Amniotic stem cell (primary cell): ENCODE results near the gene SDC4.

Experiments
- DNase-seq: peaks from one replicate; lab custom pipeline; 2025; lab: John Stamatoyannopoulos, UW

Gene SDC4, protein sequence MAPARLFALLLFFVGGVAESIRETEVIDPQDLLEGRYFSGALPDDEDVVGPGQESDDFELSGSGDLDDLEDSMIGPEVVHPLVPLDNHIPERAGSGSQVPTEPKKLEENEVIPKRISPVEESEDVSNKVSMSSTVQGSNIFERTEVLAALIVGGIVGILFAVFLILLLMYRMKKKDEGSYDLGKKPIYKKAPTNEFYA

DNA sequence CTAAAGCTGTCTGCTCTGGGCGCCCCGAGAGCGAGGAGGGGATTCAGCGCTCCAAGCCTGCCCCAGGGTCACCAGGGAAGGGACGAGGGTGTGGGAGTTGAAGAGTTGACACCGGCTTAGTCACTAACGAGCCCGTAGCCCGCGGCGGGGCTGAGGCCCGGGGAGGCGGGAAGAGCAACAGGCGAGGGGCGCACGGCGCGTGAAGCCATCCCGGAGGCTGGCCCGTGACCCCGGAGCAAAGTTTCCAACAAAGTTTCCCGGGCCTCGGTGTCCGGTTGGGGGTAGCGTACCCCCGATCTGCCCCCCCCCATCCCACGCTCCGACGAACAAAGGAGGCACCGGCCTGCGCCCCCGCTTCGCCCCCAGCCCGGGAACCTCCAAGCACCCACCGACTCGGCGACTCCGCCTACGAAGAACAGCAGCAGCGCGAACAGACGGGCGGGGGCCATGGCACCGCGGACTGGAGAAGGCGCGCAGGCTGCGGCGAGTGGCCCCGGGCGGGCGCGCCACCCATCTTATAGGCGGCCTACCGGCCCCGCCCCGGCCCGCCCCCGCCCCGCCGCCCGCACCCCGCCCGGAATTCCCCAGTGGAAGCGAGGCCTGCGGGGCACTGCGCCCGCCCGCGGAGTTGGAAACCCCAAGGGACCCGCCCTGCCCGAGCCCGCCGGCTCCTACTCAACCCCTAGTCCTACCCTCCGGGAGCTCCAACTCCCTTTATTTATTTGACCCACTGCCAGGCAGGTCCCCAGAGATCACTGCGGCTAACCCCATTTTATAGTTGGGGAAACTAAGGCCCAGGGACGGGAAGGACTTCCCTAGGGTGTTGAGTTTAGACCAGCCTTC, at the start of gene SDC4:
Gene SDC4 (minus strand): TSS at position 489 of the 843 bp plus-strand sequence. CDS start 40 bp downstream, at position 449.
- peak; percentile 45 for DNase-seq

DNA sequence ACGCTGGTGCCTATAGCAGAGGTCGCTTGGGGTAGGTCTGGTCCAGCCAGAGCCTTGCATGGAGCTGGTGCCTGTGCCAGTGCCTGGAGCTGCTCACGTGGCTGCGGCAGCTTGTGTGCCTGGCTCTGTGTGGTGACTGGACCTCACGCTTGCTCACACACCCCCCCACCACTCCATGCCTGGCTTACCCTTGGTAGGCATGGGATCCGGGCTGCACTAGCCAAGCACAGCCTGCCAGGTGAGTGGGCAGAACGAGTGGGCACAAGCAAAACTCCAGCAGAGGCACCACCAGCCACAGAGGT, 46.8 kb upstream of the SDC4 start:
- DNase-seq: no peak

DNA sequence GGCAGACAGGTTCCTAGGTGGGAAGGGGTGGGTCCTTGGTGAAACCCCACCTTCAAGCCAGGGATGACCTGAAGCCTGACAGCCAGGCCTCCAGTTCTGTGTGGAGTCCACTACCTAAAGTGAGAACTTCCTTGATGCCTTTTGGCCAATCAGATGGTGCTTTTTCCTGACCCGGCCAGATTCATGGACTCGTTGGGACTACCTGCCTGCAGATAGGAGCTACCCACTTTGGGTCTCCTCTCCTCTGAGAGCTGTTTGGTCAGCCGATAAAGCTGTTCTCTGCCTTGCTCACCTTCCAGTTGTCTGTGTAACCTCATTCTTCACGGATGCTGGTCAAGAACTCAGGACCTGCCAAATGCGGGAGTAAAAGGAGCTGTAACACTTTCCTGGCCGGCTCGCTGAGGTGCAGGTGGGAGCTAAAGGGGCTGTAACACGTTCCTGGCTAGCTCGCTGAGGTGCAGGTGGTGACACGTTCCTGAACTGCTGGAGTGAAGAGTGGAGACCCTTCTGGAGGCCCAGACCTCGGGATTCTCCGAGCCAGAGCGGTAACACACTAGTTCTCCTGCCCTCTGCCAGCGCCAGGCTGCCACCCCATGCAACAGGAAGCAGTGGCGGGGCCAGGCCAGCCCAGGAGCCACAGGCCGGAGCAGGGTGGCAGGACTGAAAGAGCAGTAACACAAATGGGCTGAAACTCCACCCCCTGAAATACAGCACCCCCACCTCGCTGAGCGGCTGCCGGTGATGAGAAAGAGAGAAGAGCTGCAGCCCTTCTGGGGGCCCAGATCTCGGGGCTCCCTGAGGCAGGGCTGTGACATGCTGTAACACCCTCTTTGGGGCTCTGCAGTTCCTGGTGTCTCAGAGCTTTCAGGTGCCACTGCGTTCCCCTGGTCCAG, 46.2 kb upstream of the SDC4 start:
- no peak for DNase-seq

DNA sequence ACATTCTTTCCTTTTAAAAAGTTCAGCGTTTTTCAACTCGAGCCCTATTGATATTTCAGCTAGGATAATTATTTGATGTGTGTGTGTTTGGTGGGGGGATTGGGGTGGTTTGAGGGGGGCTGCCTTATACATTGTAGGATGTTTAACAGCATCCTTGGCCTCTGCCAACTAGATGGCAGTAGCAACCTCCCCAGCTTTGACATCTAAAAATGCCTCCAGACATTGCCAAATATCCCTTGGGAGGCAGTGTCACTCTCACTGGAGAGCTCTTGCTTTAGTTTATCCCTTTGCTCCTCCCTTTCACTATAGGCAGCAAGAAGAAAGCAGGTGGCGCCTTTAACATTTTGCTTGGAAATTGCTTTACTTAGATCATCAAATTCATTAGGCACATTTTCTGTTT, 44.5 kb upstream of the SDC4 start:
- DNase-seq: no peak

DNA sequence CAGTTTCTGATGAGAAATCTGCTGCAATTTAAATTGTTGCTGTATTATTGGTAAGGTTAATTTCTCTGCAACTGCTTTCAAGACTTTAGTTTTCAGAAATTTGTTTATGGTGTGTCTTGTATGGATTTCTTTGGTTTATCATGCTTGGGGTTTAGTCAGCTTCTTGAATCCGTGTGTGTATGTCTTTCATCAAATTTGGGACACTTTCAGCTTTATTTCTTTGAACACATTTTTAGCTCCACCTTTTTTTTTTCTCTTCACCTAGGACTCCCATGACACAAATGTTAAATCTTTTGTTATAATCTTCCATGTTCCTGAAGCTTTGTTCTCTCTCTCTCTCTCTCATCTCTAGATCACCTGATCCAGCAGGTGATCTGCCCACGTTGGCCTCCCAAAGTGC, 43.3 kb upstream of the SDC4 start:
- no peak for DNase-seq

DNA sequence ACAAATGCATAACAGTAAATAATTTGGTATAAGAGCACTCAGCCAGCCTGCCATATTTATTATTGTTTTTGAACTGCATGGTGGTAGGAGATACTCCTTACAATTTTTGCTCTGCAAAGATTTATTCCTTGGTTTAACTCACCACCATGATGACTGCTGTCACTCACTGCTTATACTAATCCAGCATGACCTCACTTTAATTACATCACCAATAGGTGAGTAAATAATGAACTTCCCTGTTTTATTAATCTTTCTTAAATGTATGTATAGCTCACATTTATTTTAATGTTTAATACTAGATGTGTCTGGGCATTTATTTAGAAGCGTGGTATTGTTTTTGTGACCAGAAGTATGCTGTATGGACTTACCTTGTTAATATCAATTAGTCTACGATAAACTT, 42.7 kb upstream of the SDC4 start:
- no peak for DNase-seq

DNA sequence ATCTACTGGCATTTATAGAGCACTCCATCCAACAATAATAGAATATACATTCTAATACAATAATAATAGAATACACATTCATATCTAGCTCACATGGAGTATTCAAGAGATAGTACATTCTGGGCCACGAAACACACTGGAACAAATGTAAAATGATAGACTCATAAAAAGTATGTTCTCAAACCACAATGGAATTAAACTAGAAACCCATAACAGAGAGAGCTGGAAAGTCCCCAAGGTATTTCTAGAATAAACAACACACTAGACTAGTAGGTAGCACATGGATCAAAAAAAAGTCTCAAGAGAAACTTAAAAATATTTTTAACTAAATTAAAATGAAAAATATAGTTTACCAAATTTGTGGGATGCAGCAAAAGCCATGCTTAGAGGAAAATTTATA, 39.0 kb upstream of the SDC4 start:
- DNase-seq: no peak

DNA sequence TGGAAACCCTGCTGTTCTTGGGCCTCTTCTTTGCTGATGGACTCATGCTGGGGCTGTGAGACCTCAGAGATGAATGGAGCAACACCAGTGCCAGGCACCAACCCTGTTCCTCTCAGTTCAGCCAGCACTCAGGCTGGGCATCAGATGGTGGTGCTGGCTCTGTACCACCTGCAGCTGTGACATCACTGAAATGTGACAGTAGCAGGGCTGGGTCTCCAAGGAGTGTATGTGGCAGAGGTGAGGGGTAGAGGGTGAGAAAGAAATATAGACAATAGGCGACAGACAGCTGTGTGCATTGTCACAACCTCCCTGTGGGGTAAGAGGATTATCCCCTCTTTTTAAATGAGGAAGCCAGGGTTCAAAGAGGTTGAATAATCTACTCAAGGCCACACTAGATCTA, 30.0 kb upstream of the SDC4 start, which contains the start of gene TP53TG5:
Gene TP53TG5 (minus strand): TSS at position 135 of the 400 bp plus-strand sequence. CDS start 89 bp downstream, at position 46.
- no peak for DNase-seq

DNA sequence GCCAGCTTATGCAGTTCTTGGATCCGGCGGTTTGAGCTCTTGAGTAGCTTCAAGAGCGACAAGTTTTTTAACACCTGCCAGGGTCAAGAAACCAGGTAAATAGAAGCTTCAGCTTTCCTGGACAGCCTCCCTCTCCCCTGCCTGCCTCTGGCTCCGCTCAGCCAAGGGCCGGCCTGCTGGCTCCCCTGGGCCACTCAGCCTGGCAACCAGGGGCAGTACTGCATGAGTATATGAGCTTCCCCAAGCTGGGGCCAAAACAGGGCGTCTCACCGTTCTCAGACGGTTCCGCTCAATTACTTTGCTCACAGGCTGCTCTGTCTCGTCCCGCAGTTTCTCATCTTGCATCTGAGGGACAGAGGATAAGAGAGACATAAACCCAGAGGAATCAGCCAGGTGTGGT, 29.0 kb upstream of the SDC4 start:
- DNase-seq: no peak

DNA sequence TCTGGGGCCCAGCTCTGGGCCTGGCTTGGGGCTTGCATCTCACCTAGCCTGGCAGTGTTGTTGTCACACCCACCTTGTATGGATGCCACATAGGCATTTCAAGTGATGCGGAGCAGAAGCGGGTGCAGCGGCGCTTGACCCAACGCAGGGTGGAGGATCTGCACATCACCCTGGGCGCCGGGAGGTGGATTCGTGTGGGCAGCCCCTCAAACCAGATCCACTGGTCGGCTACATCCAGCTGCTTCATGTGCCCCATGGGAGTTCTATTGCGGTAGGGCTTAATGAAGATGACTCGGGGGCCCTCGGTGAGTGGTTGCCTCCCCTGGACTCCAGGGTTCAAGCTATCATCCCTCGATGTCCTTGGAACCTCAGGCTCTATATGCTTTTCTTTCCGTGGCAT, 26.7 kb upstream of the SDC4 start:
- DNase-seq: no peak

DNA sequence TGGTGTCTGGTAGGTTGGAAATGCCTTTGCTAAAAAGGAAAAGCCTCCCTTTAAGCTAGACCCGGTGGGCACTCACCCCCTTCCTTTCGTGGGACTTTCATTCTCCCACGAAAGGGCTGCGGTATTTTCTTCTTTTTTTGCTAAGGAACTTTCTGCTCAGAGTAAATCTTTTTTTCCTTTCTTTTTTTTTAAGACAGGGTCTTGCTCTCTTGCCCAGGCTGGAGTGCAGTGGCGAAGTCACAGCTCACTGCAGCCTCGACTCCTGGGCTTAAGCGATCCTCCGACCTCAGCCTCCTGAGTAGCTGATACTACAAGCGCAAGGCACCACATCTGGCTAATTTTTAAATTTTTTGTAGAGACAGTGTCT, 25.9 kb upstream of the SDC4 start:
- no peak for DNase-seq

DNA sequence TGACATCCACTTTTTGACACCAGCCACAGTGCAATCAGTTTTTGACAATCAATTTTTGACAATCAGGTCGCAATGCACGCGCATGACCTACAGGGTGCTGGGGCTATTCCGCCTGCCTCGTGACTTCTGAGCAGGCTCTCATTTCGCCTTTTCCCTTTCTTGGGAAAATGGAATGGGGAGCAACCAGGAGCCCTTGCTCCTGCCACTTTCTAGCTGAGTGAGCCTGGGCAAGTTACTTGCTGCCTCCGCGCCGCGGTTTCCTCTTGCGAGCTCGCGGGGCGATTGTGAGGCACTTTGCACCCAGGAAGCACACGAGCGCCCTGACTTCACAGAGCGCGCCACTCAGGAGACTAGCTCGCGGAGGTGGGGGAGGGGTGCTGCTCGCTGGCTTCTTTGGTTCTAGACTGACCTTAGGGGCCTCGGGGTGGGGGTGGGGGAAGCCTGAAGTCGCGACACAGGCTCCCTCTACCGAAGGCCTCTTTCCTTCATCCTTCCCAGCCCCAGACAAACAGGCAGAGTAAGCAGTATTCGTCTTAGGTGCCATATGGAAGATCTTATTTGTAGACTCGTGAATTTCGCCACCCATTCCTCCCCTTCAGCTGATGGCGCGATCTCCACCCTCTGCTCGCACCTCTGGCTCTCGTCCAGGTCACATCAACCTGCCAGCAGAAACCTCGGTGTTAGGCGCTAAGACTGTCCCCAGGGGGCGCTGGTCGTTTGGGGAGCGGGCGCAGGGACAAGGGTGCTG, 25.3 kb upstream of the SDC4 start:
- DNase-seq: peak; percentile 40

DNA sequence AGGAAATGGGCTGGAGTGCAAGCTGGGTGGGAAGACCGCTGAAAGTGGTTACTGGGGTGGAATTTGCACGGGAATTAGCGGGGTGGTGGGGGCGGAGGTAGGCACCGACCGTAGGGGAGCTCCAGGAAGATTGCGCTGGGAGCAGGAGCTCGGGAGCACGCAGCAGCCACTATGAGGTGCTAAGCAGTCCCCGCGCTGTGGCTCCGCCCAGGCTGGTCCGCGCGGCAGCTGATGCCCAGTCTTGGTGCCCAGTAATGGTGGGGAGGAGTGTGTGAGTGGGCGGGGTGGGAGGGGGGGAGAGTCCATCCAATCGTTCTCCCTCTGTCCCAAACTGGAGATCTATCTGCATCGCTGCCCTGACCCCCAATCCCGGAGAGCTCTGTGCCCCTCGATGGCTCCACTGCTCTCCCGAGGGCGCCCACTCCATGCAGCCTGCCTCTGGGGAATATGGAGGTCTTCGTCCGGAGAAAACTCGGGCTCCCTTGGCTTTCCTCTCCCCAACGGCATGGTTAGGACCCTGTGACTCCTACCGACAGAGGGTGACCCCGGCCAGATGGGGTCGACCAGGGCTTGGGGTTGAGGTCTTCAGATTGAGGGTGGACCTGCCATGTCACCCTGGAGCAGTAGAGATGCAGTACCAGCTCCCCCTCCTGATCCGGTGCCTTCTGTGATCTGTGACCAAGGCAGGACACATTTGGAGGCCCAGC, 24.6 kb upstream of the SDC4 start:
- no peak for DNase-seq

DNA sequence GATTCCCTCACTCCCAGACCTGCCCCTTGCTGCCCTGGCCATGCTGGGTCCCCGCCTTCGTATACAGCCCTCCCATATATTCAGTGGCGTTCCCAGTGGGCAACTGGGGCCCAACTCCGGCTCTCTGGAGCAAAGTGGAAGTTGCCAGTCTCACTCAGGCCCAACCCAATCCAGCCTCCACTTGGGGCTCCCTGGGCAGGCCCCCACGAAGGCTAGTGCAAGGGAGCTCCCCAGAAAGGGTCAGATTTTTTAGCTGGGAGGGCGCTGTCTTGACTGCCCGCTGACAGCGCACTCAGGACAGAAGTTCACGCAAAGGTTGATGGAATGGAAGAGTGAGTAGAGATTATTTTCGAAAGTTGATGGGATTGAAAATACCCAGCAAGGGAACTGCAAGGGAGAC, 24.0 kb upstream of the SDC4 start:
- no peak for DNase-seq

DNA sequence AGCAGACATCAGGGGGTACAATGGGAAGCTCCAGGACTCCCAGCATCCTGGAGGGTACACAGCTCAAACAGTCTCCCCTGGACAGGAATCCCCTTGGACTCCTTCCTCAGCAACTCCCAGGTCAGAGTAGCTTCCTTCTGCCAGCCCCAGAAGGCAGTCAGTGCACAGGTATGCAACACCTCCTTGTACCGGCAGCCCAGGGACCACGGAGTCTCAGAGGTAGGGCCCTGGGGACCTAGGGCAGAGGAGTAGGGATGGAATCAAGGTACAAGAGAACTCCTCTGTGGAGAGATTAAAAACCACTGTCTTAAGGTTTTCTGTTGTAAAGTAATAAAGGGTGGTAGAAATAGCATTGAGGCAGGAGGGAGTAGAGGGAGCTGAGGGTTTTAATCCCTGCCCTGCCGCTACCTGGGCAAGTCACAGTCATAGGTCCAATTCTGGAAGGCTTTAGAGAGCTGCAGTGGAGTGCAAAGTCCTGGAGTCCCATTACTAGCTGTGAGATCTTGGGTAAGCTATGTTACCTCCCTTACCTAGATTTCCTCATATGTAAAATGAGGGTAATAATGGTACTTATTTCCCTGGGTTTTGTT, 22.4 kb upstream of the SDC4 start:
- no peak for DNase-seq

DNA sequence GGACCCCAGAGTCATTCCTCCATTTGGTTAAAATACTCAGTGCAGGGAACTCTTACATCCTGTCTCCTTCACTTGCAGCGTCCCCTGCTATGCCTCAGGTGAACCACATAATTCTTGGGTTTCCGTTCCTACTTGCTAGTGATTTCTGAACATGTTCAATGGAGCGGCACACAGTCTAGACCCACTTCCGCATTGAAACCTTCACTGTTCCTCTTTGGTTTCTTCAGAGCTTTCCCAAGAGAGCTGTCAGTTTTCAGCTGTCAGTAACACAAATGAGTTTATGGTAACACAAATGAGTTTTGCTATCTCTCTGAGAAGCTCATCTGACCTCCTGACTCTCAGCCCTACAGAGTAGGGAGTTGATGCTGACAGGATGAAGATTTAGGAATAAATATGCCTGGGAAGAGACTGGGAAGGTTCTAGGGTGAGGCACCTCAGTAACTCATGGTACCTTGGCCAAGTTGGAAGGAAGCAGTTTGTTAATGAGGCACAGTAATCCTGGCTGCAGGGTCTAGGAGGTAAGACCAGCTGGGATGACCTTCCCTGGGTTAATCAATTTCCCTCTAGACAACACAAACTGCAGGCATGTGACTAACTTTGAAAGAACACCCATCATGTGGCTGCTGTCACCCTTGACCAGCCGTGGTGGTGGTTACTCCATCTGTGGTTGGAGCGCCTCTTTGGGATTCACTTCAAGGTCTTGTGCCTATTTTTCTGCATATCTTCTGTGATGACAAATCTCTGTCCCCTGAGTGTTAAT, 20.2 kb upstream of the SDC4 start:
- no peak for DNase-seq

DNA sequence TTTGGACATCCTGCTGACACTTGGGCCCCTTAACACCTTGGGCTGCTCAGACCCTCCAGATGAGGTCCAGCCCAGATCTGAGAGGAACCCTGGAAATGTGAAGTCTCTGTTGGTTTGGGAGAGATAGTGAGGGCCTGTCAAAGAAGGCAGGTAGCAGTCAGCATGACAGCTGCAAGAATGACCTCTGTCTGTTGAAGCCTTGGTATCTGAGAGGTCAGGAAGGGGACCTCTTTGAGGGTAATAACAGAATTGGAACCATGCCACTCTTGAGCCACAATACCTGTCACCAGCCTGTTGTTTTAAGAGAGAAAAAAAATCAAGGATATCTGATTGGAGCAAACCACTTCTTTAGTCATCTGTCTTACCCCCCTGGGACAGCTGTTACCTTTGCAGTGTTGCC, 18.9 kb upstream of the SDC4 start:
- DNase-seq: no peak

DNA sequence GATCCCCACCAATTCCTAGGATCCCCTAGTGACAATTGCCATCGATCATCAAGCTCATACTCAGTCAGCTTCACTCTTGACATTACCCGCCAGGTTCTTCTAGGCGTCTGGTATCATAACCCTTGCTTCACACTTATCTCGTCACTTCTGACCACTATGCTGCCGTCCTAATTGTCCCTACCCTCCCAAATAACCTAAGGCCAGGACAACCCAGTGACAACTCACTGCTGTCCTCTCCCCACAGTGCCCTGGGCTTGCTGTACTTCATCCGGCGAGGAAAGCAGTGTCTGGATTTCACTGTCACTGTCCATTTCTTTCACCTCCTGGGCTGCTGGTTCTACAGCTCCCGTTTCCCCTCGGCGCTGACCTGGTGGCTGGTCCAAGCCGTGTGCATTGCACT, 18.4 kb upstream of the SDC4 start:
- DNase-seq: no peak

DNA sequence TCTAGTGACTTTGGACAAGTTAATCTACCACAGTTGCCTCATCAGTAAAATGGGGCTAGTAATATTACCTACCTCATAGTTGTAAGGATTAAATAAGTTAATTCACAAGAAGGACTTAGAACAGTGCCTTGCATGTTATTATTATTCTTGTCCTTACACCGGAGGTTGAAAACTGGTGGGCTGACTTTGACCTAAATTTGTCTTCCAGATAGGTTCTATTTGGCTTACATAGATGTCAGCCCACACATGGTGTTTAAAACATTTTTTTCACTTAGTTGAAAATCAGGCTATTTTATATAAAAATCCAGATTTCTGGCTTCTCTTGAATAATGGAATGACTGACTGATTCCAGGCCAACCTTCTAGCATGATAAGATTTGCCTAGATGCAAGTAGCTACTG, 18.0 kb upstream of the SDC4 start:
- no peak for DNase-seq

DNA sequence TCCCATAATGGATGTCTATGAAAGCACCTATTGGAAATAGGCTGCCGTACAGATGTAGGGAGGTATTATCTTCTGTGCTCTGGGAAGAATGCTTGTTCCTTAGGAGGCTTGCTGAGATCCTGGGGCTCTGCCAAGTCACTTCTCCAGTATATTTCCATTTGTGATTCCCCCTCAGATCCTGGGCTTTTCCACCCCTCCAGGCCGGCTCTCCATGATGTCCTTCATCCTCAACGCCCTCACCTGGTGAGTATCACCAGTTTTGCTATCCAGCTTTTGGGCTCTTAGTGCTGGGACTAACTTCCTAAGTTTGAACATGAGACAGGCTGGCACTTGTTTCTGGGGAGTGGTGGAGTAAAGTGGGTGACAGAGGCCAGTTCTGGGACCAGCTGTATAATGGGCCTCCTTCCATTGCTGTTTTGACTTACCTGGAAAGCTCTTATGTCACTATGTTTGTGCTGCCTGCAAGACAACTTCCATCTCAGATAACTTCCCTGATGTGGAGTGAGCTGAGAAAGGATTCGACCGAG, 17.3 kb upstream of the SDC4 start:
- DNase-seq: no peak
